Calu3 (cell line): ENCODE results near the gene HSD17B11. TPM values are rescaled to one million over a fixed set of nuclear protein-coding genes. Genes with fewer than 3 reads are reported as not detected.

Experiments
- Bru-seq: library from RNA; stranded (reverse); fragments of 400-500 nt; gene quantifications from one replicate; lab custom pipeline; 2021; lab: Mats Ljungman, UMichigan
- BruChase-seq, 2 experiments: library from RNA; stranded (reverse); fragments of 400-500 nt; gene quantifications; one replicate each; lab custom pipeline; 2021; lab: Mats Ljungman, UMichigan
- BruUV-seq: library from RNA; stranded (reverse); fragments of 400-500 nt; replicated peaks from 2 replicates; lab custom pipeline; 2021; lab: Mats Ljungman, UMichigan
- CTCF ChIA-PET: fragments of 300-600 bp; sonication (Branson Sonifier 250); formaldehyde crosslinking; loops from one replicate; lab custom pipeline; 2022; ENCODE audit warnings: antibody characterized with exemption; lab: Charles Lee
- DNase-seq: peaks from one replicate; pipeline ENCODE4 v3.0.0; 2022
- H3K27ac Mint-ChIP-seq: one replicate; pipeline ENCODE4 v1.8.0; 2022; ENCODE audit warnings: mixed read lengths; ENCODE audit not compliant: unreplicated experiment
- H3K27me3 Mint-ChIP-seq: one replicate; pipeline ENCODE4 v1.8.0; 2022; ENCODE audit warnings: mixed read lengths; ENCODE audit not compliant: unreplicated experiment
- H3K36me3 Mint-ChIP-seq: one replicate; pipeline ENCODE4 v1.8.0; 2022; ENCODE audit warnings: mild to moderate bottlenecking, moderate library complexity, mixed read lengths; ENCODE audit not compliant: insufficient read depth, unreplicated experiment
- H3K4me1 Mint-ChIP-seq: one replicate; pipeline ENCODE4 v1.8.0; 2022; ENCODE audit warnings: mild to moderate bottlenecking, low read depth, mixed read lengths; ENCODE audit not compliant: unreplicated experiment
- H3K4me3 Mint-ChIP-seq: one replicate; pipeline ENCODE4 v1.8.0; 2022; ENCODE audit warnings: mild to moderate bottlenecking, low read depth, moderate library complexity, mixed read lengths; ENCODE audit not compliant: unreplicated experiment
- H3K9me3 Mint-ChIP-seq: one replicate; pipeline ENCODE4 v1.8.0; 2022; ENCODE audit warnings: low read depth, mixed read lengths; ENCODE audit not compliant: unreplicated experiment
- CTCF ChIP-seq: fragments of 200-600 bp; IDR thresholded peaks from one replicate; pipeline ENCODE4 v1.8.0; 2022; ENCODE audit warnings: antibody characterized with exemption; ENCODE audit not compliant: unreplicated experiment
- intact Hi-C: fragments of 100-400 bp; cut with micrococcal nuclease; formaldehyde crosslinking; loops from one replicate; pipeline ENCODE4 v1.10.0; 2022; ENCODE audit not compliant: unreplicated experiment
- long read RNA-seq: library from polyadenylated mRNA; stranded (forward); transcript quantifications from one replicate; pipeline ENCODE4 v2.0.0, GENCODE V29; 2022
- total RNA-seq: library from RNA; stranded (reverse); gene quantifications from 2 replicates; pipeline ENCODE4 v1.2.3, GENCODE V29; 2022

The HSD17B11 gene
- total RNA-seq, result 48.2 and 50.5 TPM in 2 replicates
- percentile 67 among the genes with signal in this experiment for Bru-seq, nascent RNA
- BruChase-seq, experiment 1, labeled RNA remaining after a 6-hour chase, result percentile 73 among the genes with signal in this experiment
- BruChase-seq, experiment 2, labeled RNA remaining after a 2-hour chase, result percentile 62 among the genes with signal in this experiment
- long read RNA-seq, transcript HSD17B11-201 (7 exons, 1,885 nt), result major isoform, 113 of 126 reads
- long read RNA-seq, partial matches to known transcripts, result 5 of 126 reads
- long read RNA-seq, other reads (novel, unspliced or antisense), result 6 of 126 reads

GRCh38 chr4:87390891-87391575, at the start of gene HSD17B11:
HSD17B11 (minus strand) TSS chr4:87391188; CDS start chr4:87391070, 118 bp downstream.
- H3K4me3 Mint-ChIP-seq, result peak within 1 kb of the TSS; percentile 77
- intact Hi-C loops, result no loop called here
- BruUV-seq, result no TSS peak
- no peaks in the 10 kb centered on the region for H3K9me3 Mint-ChIP-seq
- H3K36me3 Mint-ChIP-seq, result peaks cover 25% of the 10 kb centered on the region
- TF ChIP-seq CTCF, result no peak
- H3K27me3 Mint-ChIP-seq, result no peaks in the 10 kb centered on the region
- DNase-seq, result peak; percentile 73
- CTCF ChIA-PET, result interaction anchor here (0.5 to 1.1 kb wide), 9 partner anchors 11 to 1116 kb away, joined by 3 to 6 read pairs (median 4); no protein-coding TSS in a partner anchor
- H3K4me1 Mint-ChIP-seq, result peaks cover 23% of the 10 kb centered on the region
- peak within 1 kb of the TSS; percentile 27 for H3K27ac Mint-ChIP-seq

- Mint-ChIP-seq H3K27me3 (no peaks in the 10 kb centered on the region), H3K36me3 (no peaks in the 10 kb centered on the region), H3K9me3 (no peaks in the 10 kb centered on the region), H3K4me3 (no peak overlapping the region), H3K4me1 (no peaks in the 10 kb centered on the region), H3K27ac (no peak overlapping the region)
- no peak for TF ChIP-seq CTCF
- CTCF ChIA-PET, result interaction anchor here (0.8 kb wide), 1 partner anchor 154 kb away, joined by 6 read pairs; no protein-coding TSS in a partner anchor
- no peak for DNase-seq
- no TSS peak for BruUV-seq
- intact Hi-C loops, result no loop called here
Observed at GRCh38 chr4:87433342-87433741, 42.4 kb upstream of the HSD17B11 start.

GRCh38 chr4:87430038-87430437, 39.0 kb upstream of the HSD17B11 start:
- no peak for TF ChIP-seq CTCF
- no peak for DNase-seq
- Mint-ChIP-seq H3K27me3 (no peaks in the 10 kb centered on the region), H3K36me3 (no peaks in the 10 kb centered on the region), H3K27ac (no peak overlapping the region), H3K4me1 (no peaks in the 10 kb centered on the region), H3K4me3 (no peak overlapping the region), H3K9me3 (no peaks in the 10 kb centered on the region)
- BruUV-seq, result no TSS peak
- CTCF ChIA-PET, result no interaction called here
- intact Hi-C loops, result no loop called here

- no peak for TF ChIP-seq CTCF
- H3K27me3 Mint-ChIP-seq, result no peaks in the 10 kb centered on the region
- H3K4me3 Mint-ChIP-seq, result no peak overlapping the region
- H3K36me3 Mint-ChIP-seq, result no peaks in the 10 kb centered on the region
- no peaks in the 10 kb centered on the region for H3K9me3 Mint-ChIP-seq
- CTCF ChIA-PET, result no interaction called here
- no peak overlapping the region for H3K27ac Mint-ChIP-seq
- intact Hi-C loops, result no loop called here
- no peak for DNase-seq
- H3K4me1 Mint-ChIP-seq, result no peaks in the 10 kb centered on the region
- no TSS peak for BruUV-seq
Observed at GRCh38 chr4:87428979-87429378, 38.0 kb upstream of the HSD17B11 start.
